Prostate gland (tissue), 2 donors: ENCODE results near the gene MRM2.

Experiments
- POLR2AphosphoS5 ChIP-seq: sonication (generic); formaldehyde crosslinking; IDR thresholded peaks from one replicate; pipeline ENCODE4 v1.6.1; 2017; ENCODE audit warnings: antibody characterized with exemption
- TF ChIP-seq, protein P1 (sequence below), 4 experiments: fragments of 200-600 bp in 2 of 4; fragments of 450-650 bp in 2 of 4; sonication (generic) in 2 of 4; IDR thresholded peaks; 1 replicate in 3 of 4; 2 replicates in 1 of 4; pipeline ENCODE4 v1.5.1; 2016 to 2019; ENCODE audit warnings: antibody characterized with exemption in 4 of 4, mild to moderate bottlenecking in 2 of 4, moderate library complexity in 2 of 4

DNA sequence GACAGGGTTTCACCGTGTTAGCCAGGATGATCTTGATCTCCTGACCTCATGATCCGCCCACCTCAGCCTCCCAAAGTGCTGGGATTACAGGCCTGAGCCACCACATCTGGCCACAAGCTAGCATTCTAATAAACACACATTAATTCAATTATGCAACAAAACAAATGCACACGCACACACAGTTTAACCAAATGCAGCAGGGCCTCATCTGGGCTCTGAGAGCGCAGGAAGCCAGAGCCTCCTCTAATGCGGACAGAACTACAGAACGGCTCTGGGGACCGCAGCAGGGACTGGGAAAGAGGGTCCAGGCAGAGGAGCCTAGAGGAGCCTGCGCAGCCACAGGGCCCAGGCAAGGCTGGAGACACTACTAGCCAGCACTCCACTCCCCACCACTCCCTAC, 13.1 kb downstream of the MRM2 start:
- TF ChIP-seq, protein P1, sequence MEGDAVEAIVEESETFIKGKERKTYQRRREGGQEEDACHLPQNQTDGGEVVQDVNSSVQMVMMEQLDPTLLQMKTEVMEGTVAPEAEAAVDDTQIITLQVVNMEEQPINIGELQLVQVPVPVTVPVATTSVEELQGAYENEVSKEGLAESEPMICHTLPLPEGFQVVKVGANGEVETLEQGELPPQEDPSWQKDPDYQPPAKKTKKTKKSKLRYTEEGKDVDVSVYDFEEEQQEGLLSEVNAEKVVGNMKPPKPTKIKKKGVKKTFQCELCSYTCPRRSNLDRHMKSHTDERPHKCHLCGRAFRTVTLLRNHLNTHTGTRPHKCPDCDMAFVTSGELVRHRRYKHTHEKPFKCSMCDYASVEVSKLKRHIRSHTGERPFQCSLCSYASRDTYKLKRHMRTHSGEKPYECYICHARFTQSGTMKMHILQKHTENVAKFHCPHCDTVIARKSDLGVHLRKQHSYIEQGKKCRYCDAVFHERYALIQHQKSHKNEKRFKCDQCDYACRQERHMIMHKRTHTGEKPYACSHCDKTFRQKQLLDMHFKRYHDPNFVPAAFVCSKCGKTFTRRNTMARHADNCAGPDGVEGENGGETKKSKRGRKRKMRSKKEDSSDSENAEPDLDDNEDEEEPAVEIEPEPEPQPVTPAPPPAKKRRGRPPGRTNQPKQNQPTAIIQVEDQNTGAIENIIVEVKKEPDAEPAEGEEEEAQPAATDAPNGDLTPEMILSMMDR (IDR thresholded peaks at IDR 0.05): no peak
- no peak for TF ChIP-seq POLR2AphosphoS5
